ENCODE results near the gene PPIF.

PPIF gene

DNA sequence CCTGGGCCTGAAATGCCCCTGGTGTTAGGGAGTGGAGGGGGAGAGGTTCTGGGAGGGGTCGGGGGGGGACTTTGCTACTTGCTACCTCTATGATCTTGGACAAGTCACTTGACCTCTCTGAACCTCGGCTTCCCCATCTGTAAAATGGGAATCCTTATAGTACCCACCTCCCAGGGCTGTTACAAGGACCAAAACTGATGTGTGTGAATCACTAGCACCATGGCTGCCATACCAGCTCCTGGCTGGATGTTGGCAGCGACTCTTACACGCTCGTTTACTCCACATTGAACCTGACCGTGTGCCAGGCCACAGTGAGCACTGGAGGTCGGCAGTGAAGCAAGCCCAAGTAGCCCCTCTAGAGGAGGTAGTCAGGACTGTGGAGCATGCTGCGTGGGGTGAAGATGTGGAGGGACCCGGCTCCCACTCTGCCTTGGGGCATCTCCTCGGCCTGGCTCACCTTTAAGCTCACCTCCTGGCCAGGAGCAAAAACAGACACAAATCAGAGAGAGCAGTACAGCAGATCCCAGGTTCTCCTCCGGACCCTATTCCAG, 28.9 kb downstream of the PPIF start:
- no peak for DNase-seq

DNA sequence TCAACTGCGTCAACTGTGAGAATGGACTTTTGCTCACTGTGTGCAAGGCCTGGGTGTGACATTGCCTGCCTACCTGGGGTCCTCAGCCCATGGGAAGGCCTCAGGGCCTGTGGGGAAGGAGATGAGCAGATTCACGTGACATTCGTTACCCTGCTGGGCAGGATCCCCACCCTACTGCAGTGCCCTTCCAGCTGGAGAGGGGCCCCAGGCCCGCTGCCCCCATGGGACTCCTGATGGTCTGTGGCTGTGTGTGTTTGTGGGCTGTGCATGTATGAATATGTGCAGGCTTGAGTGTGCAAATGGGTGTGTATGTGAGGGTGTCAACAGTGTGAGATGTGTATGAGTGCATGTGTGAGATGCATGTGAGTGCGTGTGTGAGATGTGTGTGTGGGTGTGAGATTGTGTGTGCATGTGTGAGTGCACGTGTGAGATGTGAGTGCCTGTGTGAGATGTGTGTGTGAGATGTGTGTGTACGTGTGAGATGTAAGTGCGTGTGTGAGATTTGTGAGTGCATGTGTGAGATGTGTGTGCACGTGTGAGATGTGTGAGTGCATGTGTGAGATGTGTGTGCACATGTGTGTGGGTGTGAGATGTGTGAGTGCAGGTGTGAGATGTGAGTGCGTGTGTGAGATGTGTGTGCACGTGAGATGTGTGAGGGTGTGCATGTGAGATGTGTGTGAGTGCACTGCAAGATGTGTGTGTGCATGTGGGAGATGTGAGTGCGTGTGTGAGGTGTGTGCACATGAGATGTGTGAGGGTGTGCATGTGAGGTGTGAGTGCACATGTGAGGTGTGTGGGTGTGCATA, 29.7 kb downstream of the PPIF start:
- no peak for DNase-seq

DNA sequence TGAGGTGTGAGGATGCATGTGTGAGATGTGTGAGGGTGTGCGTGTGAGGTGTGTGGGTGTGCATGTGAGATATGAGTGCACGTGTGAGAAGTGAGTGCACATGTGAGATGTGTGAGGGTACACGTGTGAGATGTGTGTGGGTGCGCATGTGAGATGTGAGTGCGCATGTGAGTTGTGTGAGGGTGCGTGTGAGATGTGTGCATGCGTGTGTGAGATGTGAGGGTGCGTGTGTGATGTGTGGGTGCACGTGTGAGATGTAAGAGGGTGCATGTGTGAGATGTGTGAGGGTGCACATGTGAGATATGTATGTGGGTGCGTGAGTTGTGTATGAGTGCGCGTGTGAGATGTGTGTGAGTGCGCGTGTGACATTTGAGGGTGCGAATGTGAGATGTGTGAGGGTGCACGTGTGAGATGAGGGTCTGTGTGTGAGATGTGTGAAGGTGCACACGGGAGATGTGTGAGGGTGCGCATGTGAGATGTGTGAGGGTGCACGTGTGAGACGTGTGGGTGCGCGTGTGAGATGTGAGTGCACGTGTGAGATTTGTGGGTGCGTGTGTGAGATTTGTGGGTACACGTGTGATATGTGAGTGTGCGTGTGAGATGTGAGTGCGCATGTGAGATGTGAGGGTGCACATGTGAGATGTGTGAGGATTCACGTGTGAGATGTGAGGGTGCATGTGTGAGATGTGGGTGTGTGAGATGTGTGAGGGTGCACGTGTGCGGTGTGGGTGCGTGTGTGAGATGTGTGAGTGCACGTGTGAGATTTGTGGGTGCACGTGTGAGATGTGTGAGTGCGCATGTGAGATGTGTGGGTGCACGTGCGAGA, 30.5 kb downstream of the PPIF start:
- no peak for DNase-seq

DNA sequence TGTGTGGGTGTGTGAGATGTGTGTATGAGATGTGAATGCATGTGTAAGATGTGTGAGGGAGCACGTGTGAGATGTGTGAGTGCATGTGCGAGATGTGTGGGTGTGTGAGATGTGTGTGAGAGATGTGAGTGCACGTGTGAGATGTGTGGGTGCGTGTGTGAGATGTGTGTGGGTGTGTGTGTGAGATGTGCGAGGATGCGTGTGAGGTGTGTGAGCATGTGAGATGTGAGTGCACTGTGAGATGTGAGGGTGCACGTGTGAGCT, 31.0 kb downstream of the PPIF start:
- no peak for DNase-seq

DNA sequence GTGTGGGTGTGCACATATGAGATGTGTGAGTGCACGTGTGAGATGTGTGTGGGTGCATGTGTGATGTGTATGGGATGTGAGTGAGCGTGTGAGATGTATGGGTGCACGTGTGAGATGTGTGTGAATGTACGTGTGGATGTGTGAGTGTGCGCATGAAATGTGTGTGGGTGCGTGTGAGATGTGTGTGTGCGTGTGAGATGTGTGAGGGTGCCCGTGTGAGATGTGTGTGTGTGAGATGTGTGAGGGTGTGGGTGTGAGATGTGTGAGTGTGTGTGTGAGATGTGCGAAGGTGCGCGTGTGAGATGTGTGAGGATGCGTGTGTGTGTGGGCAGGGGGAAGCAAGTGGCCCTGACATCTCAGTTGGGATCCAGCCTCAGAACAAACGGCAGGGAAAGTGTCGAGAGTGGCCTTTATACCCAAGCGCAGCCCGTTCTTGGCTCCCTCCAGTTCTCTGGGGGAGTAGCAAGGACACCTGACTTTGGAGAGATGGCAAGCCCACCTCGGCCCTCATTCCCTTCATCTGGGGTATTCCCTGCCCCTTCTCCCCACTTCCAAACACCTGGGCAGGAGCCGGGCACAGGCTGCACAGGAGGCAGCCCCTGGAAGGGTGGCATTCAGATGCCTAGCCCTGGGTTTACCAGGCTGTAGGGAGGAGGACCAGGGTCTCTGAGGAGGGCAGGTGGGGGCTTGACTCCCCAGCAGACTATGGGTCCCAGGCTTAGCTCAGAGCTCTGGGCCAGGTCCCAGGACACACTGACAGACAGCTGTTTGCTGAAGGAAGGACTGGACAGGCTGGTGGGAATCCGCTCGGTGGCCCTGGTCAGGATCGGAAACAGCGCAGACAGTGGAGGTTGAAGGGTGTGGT, 31.6 kb downstream of the PPIF start:
- no peak for DNase-seq

DNA sequence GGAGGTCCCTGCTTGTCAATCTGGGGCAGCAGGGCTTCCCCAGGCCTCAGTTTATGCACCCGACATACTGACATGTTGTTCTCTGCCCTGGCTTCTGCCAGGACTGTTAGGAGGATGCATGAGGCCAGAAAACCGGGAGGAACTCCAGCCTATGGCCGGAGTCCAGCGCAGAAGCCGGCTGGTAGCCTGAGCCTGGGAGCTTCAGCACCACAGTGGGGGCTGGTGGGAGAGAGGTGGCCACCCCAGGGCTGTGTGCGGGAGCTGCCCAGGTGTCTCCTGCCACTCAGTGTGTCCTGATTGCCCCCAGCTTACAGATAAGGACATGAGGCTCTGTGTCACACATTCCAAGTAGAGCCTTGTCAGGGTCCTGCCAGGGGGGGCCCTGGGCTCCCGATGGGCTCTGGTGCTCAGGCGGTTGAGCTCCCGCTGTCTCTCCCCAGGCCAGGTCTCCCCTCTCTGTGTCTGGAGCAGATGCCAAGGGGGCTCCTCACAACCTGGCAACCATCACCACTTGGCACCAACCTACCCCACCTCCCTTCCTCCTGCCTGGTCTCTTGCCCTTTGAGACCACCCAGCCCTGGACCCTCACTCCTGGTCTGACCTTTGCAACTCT, 32.3 kb downstream of the PPIF start:
- no peak for DNase-seq

DNA sequence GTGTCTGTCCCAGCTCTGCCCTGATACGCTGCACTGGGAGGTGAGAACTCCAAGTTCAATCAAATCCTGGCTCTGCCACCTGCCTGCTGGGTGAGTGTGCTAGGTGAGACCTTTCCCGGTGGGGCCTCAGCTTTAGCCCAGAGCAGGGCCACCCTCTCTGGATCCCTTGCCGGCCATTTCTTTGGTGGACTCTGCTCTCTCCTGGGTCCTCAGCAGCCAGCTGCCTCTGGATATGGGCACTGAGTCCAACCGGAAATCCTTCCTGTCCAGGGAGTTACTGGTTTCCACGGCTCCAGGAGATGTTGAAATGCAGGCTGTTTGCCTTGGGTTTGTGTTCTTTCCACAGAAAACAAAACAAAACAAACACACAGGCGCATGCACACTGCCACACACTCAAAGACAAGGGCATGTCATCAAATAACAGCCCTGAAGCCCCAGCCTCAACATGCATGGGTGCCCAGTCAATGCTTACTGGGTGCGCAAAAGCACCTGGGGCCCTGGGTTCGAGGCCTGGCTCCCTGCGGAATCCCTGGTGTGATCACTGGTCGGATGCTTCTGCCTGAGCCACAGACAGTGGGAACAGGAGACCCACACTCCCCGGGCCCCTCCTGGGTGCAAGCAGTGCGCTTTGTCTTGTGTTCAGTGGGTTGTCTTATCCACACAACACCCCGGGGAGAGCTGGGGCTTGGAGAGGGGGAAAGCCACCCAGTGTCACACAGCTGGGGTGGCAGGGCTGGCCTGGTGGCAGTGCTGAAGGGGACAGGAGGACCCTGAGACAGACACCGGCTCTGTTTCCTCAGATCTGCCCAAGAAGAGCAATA, 33.1 kb downstream of the PPIF start:
- no peak for DNase-seq

DNA sequence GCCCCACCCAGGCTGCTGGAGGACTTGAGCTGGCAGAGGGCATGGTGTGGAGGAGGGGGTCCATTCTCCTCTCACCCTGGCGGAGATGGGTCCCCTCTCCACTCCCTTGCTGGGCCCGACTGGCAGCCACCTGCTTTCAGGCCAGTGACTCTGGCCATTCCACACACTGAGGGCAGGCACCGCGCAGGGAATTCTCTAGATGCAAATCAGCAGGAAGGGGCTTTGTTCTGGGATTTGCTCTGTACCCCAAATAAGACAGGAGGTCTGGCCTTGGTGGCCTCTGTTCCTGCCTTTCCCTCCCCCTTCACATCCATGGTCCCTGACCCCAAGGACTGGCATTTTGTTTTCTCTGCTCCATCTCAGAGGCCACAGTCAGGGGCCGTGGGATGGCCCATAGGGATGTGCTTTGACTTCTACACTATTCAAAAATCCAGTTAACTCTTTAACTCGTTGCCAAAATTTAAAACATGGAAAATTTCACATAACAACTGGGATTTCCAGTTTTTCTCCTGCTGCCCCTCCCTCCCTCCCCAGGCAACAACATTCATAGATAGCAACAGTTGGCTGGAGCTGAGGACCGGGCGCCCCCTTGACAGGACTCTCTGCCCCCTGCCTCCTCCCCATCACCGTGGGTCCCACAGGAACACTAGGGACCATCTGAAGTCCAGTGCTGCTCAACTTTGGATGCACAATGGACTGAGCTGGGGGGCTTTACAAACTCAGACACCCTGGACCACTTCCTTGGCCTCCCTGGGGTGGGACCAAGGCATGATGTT, 33.9 kb downstream of the PPIF start:
- DNase-seq, result no peak

DNA sequence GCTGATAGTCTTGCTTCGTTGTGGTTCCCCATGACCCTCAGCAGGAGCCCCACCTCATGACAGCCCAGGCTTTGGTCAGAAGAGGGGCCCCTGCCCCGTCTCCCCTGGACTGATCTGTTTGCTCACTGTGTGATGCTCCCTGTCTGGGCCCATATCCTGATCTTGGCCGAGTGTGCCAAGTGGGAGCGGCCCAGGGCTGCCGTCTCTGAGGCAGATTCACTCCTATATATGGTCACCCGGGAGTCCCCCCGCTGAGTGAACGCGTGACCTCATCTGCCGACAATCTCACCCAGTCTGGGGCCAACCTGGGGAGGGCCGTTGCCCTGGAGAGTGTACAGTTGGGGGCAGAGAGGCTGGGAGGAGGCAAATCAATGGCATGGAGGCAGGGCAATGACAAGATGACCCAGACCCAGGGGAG, 34.5 kb downstream of the PPIF start:
- DNase-seq, result no peak

DNA sequence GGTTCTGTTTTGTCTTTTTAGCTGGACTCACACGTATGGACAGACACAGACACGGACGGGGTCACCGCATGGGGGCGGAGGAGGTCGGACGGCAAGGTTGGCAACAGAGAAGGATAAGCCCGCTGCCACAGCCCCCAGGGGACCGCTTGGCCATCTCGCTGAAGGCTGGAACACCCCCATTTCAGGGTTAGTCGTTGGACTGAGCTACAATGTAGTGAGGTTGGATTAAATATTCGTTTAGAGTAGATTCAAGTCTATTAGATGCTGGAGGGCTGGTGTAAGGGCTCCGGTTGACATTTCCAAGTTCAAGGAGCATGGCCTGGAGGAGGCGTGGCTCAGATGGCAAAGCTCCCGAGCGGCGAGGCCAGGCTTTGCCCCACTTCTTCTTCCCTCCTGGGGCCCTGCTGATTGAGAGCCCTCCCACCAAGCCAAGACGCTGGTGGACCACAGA, 35.2 kb downstream of the PPIF start:
- no peak for DNase-seq

DNA sequence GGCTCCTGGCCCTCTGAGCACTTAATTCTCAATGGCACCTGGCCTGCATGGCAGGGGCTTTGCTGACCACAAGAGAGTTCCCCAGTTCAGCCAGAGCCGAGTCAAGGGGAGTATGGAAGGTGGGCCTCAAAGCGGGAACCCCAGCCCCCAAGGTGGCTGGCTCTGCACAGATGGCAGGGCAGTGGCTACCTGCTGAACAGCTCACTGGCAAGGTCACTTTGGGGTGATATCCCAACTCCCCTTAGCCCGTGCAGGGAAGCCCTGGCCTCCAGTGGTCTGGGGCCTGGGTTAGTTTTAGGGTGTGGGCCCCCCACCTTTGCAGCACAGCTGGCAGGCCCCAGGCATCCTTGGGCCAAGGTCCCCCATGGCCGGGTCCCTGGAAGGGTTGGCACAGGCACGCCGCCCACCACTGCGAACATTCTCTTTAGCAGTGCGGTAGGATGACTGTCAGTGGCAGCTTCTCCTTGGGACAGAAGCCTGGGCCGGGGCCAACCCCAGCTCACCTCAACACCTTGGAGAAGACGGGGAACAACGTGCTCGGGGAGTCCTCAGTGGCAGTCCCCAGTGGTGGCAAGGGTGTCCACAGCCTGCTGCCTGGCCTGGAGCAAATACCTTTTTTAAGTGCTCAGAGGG, 36.8 kb downstream of the PPIF start:
- no peak for DNase-seq

DNA sequence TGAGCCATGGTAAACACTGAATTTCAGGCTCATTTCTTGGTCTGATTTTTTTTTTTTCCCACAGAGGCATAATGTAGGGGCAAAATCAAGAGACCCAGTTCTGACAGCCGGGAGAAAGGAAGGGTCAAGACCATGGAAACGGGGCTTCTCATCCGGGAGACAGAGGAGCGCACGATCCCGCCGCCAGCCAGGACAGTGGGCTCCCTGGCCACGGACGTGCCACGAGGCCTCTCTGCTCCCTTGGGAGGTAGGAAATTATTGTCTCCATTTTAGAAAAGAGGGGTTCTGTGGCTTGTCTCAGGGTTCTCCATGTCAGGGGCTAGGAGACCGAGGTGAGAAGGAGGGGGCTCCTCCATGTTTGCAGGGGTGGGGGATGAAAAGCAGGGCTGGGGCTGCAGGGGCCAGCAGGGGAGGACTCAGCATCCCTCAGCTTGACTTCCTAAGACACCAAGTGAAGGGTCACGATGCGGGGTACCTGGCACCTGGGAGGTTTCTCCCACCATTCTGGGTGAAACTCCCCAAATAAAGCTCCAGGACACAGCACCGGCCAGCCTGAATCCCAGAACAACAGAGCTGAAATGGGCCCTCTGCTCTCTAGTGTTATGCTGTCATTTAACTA, 37.6 kb downstream of the PPIF start:
- no peak for DNase-seq

DNA sequence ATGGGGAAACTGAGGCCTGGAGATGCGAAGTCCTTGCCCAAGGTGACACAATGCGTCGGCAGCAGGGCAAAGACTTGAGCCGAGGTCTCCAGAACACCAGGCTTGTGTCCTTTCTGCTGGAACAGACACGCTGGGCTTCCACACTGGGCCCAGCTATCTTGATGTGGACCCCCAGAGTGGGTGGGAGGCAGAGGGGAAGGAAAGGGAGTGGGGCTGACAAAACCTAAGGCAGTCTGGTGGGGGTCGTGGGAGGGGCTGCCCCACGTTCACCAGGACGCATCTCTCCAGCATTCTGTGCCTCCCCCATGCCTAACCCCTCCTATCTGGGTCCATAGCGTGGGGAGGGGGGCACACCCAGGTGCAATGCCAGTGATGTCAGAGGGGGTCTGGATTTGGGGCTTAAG, 38.1 kb downstream of the PPIF start:
- no peak for DNase-seq

DNA sequence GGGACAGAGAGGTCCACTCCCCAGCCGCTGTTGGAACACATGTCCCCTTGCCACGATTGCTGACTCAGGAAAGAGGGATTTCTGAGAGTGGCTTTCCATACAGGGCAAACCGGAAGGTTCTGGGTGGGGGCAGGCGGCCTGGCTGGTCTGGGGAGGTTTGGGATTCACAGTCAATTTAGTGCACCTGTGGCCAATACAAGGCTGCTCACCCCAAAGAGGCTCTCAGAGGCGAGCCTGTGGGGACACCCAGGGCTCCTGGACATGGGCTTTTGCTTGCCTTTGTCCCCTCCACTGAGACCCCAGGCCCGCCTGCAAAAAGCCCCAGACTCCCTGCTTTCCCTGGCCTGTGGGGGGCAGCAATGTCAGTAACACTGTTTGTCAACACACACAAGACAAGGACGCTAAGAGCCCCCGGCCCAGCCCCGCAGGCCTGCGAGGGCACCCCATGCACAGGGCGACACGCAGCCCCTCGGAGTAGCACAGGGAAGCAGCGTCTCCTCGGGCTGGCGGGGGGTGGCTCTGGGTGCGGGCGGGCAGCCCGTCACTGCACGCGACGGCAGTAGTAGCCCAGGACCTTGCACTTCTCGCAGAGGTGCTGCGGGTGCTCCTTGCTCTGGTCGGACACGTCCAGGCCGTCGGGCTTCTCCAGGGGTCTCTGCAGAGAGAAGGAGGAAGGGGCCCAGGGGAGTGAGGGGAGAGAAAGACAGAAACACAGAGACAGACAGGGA, 38.7 kb downstream of the PPIF start:
- no peak for DNase-seq

DNA sequence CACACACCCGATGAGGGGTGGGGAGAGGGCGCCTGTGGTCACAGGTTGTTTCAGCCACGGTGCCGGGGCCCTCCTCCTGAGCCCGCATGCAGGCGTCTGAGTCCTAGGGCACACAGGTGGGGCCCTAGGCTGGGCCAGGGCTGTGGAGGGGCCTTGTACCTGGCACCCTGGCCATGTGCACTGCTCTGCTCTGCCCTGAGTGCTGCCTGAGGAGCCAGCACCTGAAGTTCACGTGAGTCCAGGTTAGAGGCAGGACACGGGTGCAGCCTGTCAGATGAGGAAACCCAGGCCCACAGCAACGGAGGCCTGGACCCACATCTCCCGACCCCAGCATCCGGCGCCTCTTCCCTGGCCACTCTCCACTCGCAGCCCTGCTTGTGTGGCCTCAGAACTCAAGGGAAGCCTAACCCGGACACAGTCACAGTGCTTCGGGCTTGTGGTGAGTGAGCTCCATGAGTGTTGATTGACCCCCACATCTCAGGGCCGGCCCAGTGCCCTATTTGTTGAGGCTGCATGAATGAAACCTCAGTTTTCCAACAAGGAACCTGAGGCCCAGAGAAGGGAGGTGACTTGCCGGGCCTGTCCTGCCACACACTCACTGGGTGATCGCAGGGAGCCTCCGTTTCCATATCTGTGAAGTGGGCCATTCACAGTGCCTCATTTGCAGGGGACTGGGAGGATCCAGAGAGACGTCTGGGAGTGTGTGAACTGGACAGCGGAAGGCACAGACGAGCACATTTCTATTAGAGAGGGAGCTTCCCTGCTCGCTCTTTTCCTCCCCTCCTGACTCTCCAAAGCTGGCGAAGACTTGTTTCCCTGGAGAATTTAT, 39.6 kb downstream of the PPIF start:
- DNase-seq, result no peak

DNA sequence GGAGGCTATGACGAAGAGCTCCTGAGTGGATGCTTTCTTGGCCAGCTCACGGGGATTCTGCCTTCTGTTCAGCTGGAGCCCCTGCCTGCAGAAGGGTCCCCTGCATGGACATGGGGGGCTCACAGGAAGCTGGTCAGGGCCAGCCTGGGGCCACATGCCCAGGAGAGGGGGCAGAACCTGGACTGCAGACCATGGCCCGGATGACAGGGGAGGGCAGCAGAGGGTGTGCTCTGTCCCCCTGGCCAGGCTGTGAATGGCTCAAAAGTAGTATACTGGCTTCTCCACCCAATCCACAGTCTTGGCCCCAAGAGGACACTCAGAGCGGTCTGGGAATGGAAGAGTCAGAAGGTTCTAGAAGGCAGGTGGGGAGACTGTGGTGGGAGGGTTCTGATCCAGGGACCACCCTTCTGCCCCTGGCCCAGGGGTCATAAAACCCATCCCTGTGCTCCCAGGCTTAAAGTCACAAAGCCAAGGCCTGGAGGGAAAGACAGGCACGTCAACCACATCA, 40.3 kb downstream of the PPIF start:
- DNase-seq, result no peak

DNA sequence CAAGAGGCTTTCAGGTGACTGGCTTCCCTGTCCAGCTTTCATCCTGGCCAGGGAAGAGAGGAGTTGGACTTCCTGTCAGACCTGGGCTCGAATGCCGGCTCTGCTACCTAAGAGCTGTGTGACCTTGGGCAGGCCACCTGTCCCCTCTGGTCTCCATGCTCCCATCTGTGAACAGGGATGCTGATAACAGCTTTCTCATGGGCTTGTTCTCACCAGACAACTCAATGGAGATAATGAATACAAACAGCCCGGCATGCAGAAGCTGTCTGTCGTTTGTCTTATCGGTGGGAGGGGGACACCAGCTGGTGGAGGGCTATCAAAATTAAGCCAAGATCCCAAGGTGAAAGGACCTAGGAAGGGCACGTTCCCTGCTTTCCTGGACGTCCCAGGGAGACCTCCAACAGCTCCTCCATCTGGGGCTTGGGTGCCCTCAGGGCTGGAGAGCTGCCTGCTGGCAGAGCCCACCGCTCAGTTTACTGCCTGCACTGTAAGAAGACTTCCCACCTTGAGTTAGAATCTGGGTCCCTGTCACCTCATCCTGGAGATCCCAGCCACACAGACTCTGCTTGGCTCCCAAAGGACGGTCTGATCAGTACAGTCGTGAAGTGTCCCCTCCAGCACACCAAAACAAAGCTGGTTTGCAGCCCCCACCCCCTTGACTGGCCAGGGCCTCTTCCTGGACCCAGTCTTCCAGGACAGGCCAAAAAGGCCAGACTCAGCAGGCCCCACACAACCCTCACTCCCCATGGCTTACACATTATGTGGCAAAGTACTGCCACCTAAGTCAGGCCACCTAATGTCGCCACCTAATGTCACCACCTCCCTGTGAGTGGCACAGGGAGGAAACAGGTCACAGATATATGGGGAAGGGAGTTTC, 40.9 kb downstream of the PPIF start:
- no peak for DNase-seq
